Neutrophil (primary cell): ENCODE results near the gene TULP4.
"Not testable (repeated sequence)": the region's sequence is repeated elsewhere in the genome, so short reads cannot be mapped to it uniquely, and the experiment has no call there.

Source experiments
- H3K27ac ChIP-seq: fragments of 200-600 bp; sonication (generic); 2 replicates; pipeline ENCODE4 v1.5.1; 2016; ENCODE audit warnings: mild to moderate bottlenecking, moderate library complexity
- H3K27me3 ChIP-seq: fragments of 200-600 bp; sonication (generic); 2 replicates; pipeline ENCODE4 v1.6.0; 2016; ENCODE audit warnings: mild to moderate bottlenecking
- H3K36me3 ChIP-seq: fragments of 200-600 bp; sonication (generic); 2 replicates; pipeline ENCODE4 v1.5.1; 2017
- H3K4me1 ChIP-seq, 2 experiments: fragments of 200-600 bp in 1 of 2; sonication (generic) in 1 of 2; 1 replicate in 1 of 2; 2 replicates in 1 of 2; pipeline versions ENCODE4 v1.5.1 to v1.6.1; 2013 to 2016; ENCODE audit warnings: low read depth in 1 of 2, low read length in 1 of 2, mild to moderate bottlenecking in 1 of 2, moderate library complexity in 1 of 2; ENCODE audit not compliant: control insufficient read depth in 1 of 2, insufficient read depth in 1 of 2
- H3K4me3 ChIP-seq, 2 experiments: fragments of 200-600 bp in 1 of 2; sonication (generic) in 1 of 2; 1 replicate in 1 of 2; 2 replicates in 1 of 2; pipeline ENCODE4 v1.5.1; 2013 to 2016; ENCODE audit warnings: low read depth in 1 of 2, low read length in 1 of 2, mild to moderate bottlenecking in 1 of 2, moderate library complexity in 1 of 2
- H3K9me3 ChIP-seq: fragments of 200-600 bp; sonication (generic); 2 replicates; pipeline ENCODE4 v1.5.1; 2016
- TF ChIP-seq, protein P1 (sequence below): fragments of 200-600 bp; sonication (generic); IDR thresholded peaks from 2 replicates; pipeline ENCODE4 v1.5.1; 2016; ENCODE audit warnings: antibody characterized with exemption

Gene TULP4

DNA sequence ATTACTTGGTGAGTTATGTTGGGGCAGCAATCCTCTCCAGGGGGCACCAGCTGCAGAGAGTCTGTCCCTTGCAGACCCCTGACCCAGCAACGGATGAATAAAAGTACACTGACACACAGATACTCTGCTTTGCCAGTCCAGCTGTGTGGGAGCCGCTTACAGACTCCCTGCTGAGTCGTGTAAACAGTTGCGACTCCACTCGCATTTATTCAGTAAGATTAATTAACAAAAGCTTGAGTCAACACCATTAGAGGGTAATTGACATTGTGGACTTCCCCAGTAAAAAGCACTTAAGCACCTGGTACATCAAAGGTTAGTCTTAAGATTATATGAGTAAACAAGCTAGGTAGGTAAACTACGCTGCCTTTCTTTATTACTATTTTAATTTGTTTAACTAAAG is 155.7 kb downstream of the TULP4 start:
- no peak overlapping the region for H3K4me3 ChIP-seq
- no peaks in the 10 kb centered on the region for H3K9me3 ChIP-seq
- no peak overlapping the region for H3K27ac ChIP-seq
- H3K27me3 ChIP-seq: no peaks in the 10 kb centered on the region
- TF ChIP-seq, protein P1, sequence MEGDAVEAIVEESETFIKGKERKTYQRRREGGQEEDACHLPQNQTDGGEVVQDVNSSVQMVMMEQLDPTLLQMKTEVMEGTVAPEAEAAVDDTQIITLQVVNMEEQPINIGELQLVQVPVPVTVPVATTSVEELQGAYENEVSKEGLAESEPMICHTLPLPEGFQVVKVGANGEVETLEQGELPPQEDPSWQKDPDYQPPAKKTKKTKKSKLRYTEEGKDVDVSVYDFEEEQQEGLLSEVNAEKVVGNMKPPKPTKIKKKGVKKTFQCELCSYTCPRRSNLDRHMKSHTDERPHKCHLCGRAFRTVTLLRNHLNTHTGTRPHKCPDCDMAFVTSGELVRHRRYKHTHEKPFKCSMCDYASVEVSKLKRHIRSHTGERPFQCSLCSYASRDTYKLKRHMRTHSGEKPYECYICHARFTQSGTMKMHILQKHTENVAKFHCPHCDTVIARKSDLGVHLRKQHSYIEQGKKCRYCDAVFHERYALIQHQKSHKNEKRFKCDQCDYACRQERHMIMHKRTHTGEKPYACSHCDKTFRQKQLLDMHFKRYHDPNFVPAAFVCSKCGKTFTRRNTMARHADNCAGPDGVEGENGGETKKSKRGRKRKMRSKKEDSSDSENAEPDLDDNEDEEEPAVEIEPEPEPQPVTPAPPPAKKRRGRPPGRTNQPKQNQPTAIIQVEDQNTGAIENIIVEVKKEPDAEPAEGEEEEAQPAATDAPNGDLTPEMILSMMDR: no peak
- H3K36me3 ChIP-seq: no peaks in the 10 kb centered on the region
- H3K4me1 ChIP-seq: no peaks in the 10 kb centered on the region

DNA sequence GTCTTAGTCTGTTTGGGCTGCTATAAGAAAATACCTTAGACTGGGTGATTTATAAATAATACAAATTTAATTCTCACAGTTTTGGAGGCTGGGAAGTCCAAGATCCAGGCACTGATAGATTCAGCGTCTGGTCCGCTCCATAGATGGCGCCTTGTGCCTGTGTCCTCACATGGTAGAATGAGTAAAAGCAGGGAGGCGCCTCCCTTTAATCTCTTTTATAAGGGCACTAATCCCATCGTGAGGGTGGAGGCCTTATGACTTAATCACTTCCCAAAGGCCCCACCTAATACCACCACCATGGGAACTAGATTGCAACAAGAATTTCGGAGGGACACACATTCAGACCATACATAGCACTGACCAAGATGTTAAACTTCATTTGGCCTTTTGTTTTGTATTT is 156.4 kb downstream of the TULP4 start:
- H3K4me1 ChIP-seq: no peaks in the 10 kb centered on the region
- no peak overlapping the region for H3K4me3 ChIP-seq
- TF ChIP-seq, protein P1: no peak
- H3K27ac ChIP-seq: no peak overlapping the region
- H3K27me3 ChIP-seq: no peaks in the 10 kb centered on the region
- H3K9me3 ChIP-seq: no peaks in the 10 kb centered on the region
- H3K36me3 ChIP-seq: no peaks in the 10 kb centered on the region

DNA sequence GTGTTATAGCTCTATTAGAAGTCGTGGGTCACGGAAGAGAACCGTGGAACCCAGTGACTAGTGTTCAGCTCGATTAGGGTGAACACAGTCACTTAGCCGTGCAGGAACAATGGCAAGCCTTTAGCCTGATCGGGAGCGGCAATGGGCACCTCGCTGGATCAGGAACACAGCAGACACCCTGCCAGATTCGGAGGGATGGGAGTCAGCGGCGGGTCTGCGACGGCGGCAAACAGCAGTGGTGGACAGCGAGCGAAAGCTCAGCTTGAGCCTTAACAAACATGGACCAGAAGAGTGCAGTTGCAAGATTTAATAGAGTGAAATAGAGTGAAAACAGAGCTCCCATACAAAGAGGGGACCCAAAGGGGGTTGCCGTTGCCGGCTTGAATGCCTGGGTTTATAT is 157.8 kb downstream of the TULP4 start:
- not testable (repeated sequence) for H3K4me1 ChIP-seq, H3K4me3 ChIP-seq, H3K27ac ChIP-seq, H3K9me3 ChIP-seq, H3K27me3 ChIP-seq, H3K36me3 ChIP-seq

DNA sequence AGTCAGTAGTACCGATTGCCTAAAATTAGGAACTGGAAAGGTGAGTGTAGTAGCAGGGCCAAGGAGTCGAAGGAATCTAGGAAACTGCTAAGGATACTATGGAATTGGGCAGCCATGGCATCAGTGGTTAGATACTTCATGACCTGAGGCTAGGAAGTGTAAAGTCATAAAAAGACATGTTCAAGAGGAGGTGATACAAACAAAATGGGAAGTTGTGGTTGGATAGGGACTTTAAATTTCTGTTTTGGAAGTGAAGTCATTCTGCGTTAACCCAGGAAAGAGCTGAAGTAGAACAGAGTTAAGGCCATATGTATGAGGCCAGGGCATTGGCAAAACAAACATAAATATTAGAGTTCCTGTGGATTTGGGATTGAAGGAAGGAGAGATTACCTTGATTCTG is 159.1 kb downstream of the TULP4 start:
- H3K36me3 ChIP-seq: no peaks in the 10 kb centered on the region
- H3K27ac ChIP-seq: no peak overlapping the region
- H3K27me3 ChIP-seq: no peaks in the 10 kb centered on the region
- no peak overlapping the region for H3K4me3 ChIP-seq
- TF ChIP-seq, protein P1: no peak
- H3K9me3 ChIP-seq: no peaks in the 10 kb centered on the region
- no peaks in the 10 kb centered on the region for H3K4me1 ChIP-seq

DNA sequence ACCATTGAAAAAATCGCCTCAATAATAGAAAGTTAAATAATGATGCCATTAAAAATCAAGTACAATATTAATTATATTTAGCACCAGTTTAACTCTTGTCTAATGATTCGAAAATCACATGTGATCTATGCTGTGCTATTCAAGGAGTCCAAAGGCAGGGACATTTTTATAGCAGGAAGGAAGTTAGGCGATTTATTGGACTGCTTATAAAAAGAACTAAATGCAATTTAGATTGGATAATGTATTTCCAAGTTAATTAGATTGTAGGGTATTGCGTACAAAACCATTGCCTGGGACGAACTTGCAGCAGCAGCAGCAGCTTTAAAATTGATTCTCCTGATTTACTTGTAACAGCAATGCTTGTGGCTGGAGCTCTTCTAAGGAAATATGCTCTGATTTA is 160.2 kb downstream of the TULP4 start:
- Histone ChIP-seq H3K4me1 (no peaks in the 10 kb centered on the region), H3K9me3 (no peaks in the 10 kb centered on the region), H3K27ac (no peak overlapping the region), H3K27me3 (no peaks in the 10 kb centered on the region), H3K36me3 (no peaks in the 10 kb centered on the region), H3K4me3 (no peak overlapping the region)
- TF ChIP-seq, protein P1: no peak

DNA sequence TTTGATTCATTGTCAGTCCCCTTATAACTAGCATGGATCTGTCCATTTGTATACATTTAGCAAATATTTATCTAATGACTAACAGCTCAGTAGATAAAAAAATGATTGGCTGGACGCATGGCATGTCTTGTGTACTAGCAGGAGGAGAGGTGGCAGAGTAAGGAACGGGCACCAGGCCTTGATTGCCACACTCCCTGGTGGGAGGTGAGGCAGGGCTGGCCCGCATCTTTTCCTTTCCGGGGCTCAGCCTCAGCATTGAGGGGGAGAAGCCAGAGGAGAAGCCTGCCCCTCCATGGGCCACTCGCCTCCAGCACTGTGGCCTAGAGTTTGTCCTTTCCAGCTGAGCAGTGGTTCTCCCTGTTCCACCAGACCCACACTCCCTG is 162.7 kb downstream of the TULP4 start:
- Histone ChIP-seq H3K27ac (no peak overlapping the region), H3K4me1 (no peaks in the 10 kb centered on the region), H3K27me3 (no peaks in the 10 kb centered on the region), H3K36me3 (no peaks in the 10 kb centered on the region), H3K9me3 (no peaks in the 10 kb centered on the region), H3K4me3 (no peak overlapping the region)
- TF ChIP-seq, protein P1: no peak
